Urinary bladder (tissue), 4 donors: Measurements from ENCODE around the gene TMEM259. TPM values are rescaled to one million over a fixed set of nuclear protein-coding genes. Genes with fewer than 3 reads are reported as not detected.

Experiments used
- DNase-seq: peaks from one replicate; pipeline ENCODE4 v3.0.0-alpha.2; 2015; ENCODE audit errors: extremely low spot score
- H3K27ac ChIP-seq: one replicate; pipeline ENCODE4 v1.5.1; 2013; ENCODE audit warnings: low read depth, mild to moderate bottlenecking, moderate library complexity
- H3K36me3 ChIP-seq: one replicate; pipeline ENCODE4 v1.6.1; 2013; ENCODE audit warnings: mild to moderate bottlenecking, moderate library complexity; ENCODE audit not compliant: insufficient read depth
- H3K4me1 ChIP-seq: one replicate; pipeline ENCODE4 v1.6.1; 2013; ENCODE audit warnings: mild to moderate bottlenecking, moderate library complexity; ENCODE audit not compliant: insufficient read depth
- H3K4me3 ChIP-seq: one replicate; pipeline ENCODE4 v1.5.1; 2013; ENCODE audit warnings: low read depth, low read length
- WGBS: extraction: QIAGEN DNeasy Blood & Tissue Kit; methylation state at CpG from one replicate; pipeline ENCODE4 v1.1.7; 2013; 5-methylcytosine and 5-hydroxymethylcytosine counted together
- polyA plus RNA-seq: library from polyadenylated mRNA; stranded (reverse); fragments of 200-250 nt; gene quantifications from one replicate; pipeline ENCODE4 v1.2.3, GENCODE V29; 2013
- total RNA-seq: library from RNA; depleted of rRNA; stranded (reverse); fragments of >200 nt; gene quantifications from one replicate; pipeline ENCODE4 v1.2.3, GENCODE V29; 2014
- donor health status: healthy with polysubstance abuse.
- donor health status: healthy.

Gene TMEM259
- total and polyA plus RNA-seq, 2 donors, result 34.5 to 159 TPM

- 93% methylated on average over 42 of the region's 42 CpGs for WGBS
- no peak for DNase-seq
- H3K4me3 ChIP-seq, result no peak overlapping the region
- no peaks in the 10 kb centered on the region for H3K4me1 ChIP-seq
- H3K36me3 ChIP-seq, result peaks cover 2% of the 10 kb centered on the region
- no peak overlapping the region for H3K27ac ChIP-seq
Measured at GRCh38 chr19:991932-992669, 28.8 kb downstream of the TMEM259 start.

DNA sequence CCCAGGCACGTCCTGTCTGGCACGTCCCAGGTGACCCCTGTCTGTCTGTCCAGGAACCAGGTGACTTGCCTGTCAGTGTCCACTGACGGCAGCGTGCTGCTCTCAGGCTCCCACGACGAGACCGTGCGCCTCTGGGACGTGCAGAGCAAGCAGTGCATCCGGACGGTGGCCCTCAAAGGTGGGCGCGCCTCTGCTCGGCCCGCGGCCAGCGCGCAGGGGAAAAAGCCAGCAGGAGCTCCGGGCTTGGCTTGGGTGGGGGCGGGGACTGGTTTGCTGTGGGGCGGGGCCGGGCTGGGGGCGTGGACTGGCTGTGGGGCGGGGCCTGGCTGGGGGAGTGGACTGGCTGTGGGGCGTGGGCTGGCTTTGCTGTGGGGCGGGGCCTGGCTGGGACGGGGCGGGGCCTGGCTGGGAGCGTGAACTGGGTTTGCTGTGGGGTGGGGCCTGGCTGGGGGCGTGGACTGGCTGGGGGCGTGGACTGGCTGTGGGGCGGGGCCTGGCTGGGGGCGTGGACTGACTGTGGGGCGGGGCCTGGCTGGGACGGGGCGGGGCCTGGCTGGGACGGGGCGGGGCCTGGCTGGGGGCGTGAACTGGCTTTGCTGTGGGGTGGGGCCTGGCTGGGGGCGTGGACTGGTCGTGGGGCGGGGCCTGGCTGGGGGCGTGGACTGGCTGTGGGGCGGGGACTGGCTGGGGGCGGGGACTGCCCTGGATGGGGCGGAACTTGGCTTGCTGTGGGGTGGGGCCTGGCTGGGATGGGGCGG is 29.6 kb downstream of the TMEM259 start:
- H3K4me1 ChIP-seq, result no peaks in the 10 kb centered on the region
- H3K4me3 ChIP-seq, result no peak overlapping the region
- H3K36me3 ChIP-seq, result peaks cover 2% of the 10 kb centered on the region
- WGBS, result 90% methylated on average over 45 of the region's 47 CpGs
- no peak for DNase-seq
- H3K27ac ChIP-seq, result no peak overlapping the region

- peaks cover 2% of the 10 kb centered on the region for H3K36me3 ChIP-seq
- no peak overlapping the region for H3K4me3 ChIP-seq
- no peak overlapping the region for H3K27ac ChIP-seq
- no peaks in the 10 kb centered on the region for H3K4me1 ChIP-seq
- 92% methylated on average over 23 of the region's 23 CpGs for WGBS
- no peak for DNase-seq
Measured at GRCh38 chr19:990746-991145, 30.2 kb downstream of the TMEM259 start.

GRCh38 chr19:990119-990571 is 30.8 kb downstream of the TMEM259 start:
- Histone ChIP-seq H3K36me3 (peaks cover 2% of the 10 kb centered on the region), H3K4me1 (no peaks in the 10 kb centered on the region), H3K27ac (no peak overlapping the region), H3K4me3 (no peak overlapping the region)
- DNase-seq, result no peak
- whole genome bisulfite sequencing, result 66% methylated on average over 27 of the region's 27 CpGs

- no peak for DNase-seq
- peaks cover 2% of the 10 kb centered on the region for H3K36me3 ChIP-seq
- no peak overlapping the region for H3K4me3 ChIP-seq
- WGBS, result 90% methylated on average over 25 of the region's 25 CpGs
- no peaks in the 10 kb centered on the region for H3K4me1 ChIP-seq
- H3K27ac ChIP-seq, result no peak overlapping the region
Measured at GRCh38 chr19:989381-990081, 31.4 kb downstream of the TMEM259 start.

GRCh38 chr19:988510-988909 is 32.4 kb downstream of the TMEM259 start:
- Histone ChIP-seq H3K27ac (no peak overlapping the region), H3K4me1 (no peaks in the 10 kb centered on the region), H3K4me3 (no peak overlapping the region), H3K36me3 (peaks cover 2% of the 10 kb centered on the region)
- 85% methylated on average over 15 of the region's 15 CpGs for WGBS
- no peak for DNase-seq

DNA sequence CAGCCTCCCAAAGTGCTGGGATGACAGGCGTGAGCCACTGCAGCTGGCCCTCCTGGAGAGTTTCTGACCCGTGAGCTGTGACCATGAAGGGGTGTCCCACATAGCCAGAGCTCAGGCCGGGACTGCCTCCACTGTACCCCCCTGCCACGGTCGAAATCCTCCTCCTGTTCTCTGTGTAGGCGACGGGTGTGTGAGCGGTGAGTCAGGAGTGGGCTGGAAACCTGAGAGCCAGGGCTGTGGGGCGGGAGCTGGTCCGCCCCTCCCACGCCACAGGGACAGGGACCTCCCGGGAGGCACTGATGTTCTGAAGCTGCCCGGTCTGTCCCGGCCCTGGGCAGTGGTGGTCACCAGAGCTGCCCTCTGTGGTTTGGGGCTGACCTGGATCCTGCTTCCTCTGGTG is 32.8 kb downstream of the TMEM259 start:
- WGBS, result 79% methylated on average over 14 of the region's 14 CpGs
- Histone ChIP-seq H3K36me3 (peaks cover 2% of the 10 kb centered on the region), H3K4me1 (no peaks in the 10 kb centered on the region), H3K27ac (no peak overlapping the region), H3K4me3 (no peak overlapping the region)
- DNase-seq, result no peak

GRCh38 chr19:986083-986482 is 34.8 kb downstream of the TMEM259 start:
- H3K27ac ChIP-seq, result no peak overlapping the region
- no peak overlapping the region for H3K4me3 ChIP-seq
- H3K36me3 ChIP-seq, result peaks cover 2% of the 10 kb centered on the region
- no peak for DNase-seq
- H3K4me1 ChIP-seq, result no peaks in the 10 kb centered on the region
- WGBS, result 93% methylated on average over 14 of the region's 14 CpGs

GRCh38 chr19:984165-984967 is 36.6 kb downstream of the TMEM259 start, which contains the start of gene WDR18:
Gene WDR18, plus strand, starts transcription at chr19:984345. Its CDS starts 9 bp downstream, at chr19:984354.
- H3K36me3 ChIP-seq, result no peaks in the 10 kb centered on the region
- under 1% methylated on average over 78 of the region's 78 CpGs for WGBS
- no peaks in the 10 kb centered on the region for H3K4me1 ChIP-seq
- peak within 1 kb of the TSS; percentile 54 for H3K27ac ChIP-seq
- DNase-seq, result peak; percentile 78
- H3K4me3 ChIP-seq, result peak within 1 kb of the TSS; percentile 81

GRCh38 chr19:982567-983170 is 38.3 kb downstream of the TMEM259 start:
- Histone ChIP-seq H3K4me1 (no peaks in the 10 kb centered on the region), H3K4me3 (peak overlapping the region; percentile 18), H3K36me3 (no peaks in the 10 kb centered on the region), H3K27ac (no peak overlapping the region)
- no peak for DNase-seq
- WGBS, result under 1% methylated on average over 46 of the region's 46 CpGs

DNA sequence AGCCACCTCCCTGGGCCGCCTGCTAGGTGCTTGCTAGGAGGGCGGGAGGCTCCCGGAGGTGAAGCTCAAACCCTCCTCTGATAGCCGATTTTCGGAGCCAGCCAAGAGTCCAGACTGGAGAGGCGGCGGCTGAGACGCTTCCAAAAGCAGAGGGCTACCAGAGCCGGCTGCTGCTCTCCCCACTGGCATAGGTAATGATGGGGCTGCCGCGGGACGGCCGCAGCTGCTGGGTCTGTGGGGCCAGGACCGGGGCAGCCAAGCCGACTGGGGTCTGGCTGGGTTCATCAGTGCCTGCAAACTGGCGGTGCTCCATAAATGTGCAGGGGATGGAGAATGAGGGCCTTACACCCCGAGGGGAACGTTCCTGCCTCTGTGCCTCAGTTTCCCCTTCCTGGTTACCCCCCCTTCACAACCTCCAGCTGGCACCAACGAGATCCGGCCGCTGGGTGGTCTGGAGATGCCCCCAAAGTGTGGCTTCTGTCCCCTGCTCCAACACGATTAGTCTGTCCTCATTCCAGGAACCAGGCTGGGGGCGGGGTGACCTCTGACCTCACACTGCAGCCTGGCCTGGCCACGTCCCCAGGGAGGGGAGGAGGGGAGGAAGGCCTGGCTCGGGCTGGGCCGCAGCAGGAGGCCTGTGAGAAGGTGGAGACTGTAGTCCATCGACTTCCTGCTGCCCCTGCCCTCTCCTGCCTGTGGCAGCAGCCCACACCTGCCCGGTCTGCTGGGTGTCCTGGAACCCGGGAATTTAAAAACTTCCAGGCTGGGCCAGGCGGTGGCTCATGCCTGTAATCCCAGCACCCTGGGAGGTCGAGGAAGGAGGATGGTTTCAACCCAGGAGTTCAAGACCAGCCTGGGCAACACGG is 40.6 kb downstream of the TMEM259 start:
- Histone ChIP-seq H3K4me1 (no peaks in the 10 kb centered on the region), H3K27ac (no peak overlapping the region), H3K4me3 (no peak overlapping the region), H3K36me3 (no peaks in the 10 kb centered on the region)
- WGBS, result 26% methylated on average over 32 of the region's 32 CpGs
- no peak for DNase-seq

- WGBS, result 63% methylated on average over 19 of the region's 19 CpGs
- H3K27ac ChIP-seq, result no peak overlapping the region
- H3K4me3 ChIP-seq, result no peak overlapping the region
- H3K4me1 ChIP-seq, result no peaks in the 10 kb centered on the region
- DNase-seq, result no peak
- H3K36me3 ChIP-seq, result no peaks in the 10 kb centered on the region
Measured at GRCh38 chr19:979318-979741, 41.6 kb downstream of the TMEM259 start.
